ENCODE measurements around the gene LRRC2.

LRRC2 gene

DNA sequence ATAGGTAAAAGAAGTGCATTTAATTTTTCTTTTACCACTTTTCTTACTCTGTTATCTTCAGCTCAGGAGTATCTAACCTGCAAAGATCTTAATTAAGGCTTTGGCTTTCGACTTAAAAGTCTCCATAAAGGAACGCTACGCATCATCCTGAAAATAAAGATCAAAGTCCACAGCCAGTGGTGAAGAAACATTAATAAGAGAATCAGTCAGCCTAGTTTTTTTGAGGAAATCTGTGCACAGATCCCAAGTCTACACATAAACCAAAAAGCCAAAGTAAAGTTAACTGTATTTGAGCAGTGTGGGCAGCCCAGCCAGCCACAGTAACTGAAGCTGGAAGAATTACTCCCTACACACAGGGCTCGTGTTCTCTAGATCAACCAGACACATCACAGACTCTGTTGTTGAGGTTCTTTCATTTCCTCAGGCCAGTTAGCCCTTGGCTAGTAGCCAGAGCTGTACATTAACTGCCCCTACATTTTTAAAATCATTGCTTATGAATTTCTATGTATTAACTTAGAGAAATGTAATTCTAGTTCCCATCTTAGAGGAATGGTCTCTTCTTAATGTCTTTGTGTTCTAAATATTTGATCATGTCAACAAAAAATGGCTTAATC is 6.9 kb downstream of the LRRC2 start:
- CTCF ChIA-PET, result interaction anchor here (0.7 to 7.1 kb wide), 21 partner anchors 9 to 116 kb away, joined by 3 to 134 read pairs (median 7); partner anchors contain the start of gene RTP3
- POLR2A ChIA-PET, result no interaction called here
- TF ChIP-seq, protein P1, sequence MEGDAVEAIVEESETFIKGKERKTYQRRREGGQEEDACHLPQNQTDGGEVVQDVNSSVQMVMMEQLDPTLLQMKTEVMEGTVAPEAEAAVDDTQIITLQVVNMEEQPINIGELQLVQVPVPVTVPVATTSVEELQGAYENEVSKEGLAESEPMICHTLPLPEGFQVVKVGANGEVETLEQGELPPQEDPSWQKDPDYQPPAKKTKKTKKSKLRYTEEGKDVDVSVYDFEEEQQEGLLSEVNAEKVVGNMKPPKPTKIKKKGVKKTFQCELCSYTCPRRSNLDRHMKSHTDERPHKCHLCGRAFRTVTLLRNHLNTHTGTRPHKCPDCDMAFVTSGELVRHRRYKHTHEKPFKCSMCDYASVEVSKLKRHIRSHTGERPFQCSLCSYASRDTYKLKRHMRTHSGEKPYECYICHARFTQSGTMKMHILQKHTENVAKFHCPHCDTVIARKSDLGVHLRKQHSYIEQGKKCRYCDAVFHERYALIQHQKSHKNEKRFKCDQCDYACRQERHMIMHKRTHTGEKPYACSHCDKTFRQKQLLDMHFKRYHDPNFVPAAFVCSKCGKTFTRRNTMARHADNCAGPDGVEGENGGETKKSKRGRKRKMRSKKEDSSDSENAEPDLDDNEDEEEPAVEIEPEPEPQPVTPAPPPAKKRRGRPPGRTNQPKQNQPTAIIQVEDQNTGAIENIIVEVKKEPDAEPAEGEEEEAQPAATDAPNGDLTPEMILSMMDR (IDR thresholded peaks at IDR 0.05; ENCODE audit: control extremely low read depth, extremely low read depth, low read depth, missing control alignments), result no peak
- DNase-seq (ENCODE audit: extremely low spot score), result no peak

DNA sequence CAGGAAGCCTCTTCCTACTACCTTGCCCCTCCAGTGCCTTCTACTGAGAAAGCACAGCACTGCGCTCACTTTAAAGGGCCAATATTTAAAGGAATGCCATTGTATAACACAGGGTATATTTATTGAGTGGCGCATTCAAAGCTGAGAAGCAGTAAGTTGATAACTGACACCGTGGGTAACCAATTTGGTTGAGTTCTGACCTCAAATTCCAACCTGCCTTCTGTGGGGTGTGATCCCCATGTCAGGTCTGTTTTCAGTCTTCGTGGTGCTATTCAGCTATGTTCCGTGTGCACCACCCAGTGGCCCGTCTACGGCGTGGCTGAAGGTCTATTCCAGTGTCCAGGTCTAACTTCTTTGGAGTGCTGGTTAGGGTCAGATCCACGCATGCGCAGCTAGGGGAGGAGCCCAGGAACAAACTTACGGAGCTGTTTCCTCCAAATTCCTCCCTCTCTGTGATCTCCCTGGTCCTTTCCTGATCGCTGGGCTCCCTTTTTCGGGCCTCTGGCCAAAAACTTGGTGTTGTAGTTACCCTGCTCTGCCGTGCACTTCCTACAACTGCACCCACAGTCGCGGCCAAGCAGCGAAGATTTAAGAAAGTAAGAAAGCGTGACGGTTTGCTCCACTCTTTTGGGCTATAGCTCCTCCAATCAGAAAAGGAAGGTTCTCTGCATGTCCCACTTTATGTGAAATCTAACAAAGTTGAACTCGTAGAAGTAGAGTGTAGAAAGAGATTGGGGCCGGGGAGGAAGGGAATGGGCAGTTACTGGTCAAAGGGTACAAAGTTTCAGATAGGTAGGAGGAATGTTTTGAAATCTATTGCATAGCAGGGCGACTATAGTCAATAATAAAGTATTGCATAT is 7.7 kb downstream of the LRRC2 start:
- DNase-seq (ENCODE audit: extremely low spot score), result peak; percentile 82
- CTCF ChIA-PET, result interaction anchor here (0.7 to 7.1 kb wide), 31 partner anchors 9 to 116 kb away, joined by 3 to 134 read pairs (median 4); partner anchors contain the start of gene RTP3
- TF ChIP-seq, protein P1 (IDR thresholded peaks at IDR 0.05; ENCODE audit: control extremely low read depth, extremely low read depth, low read depth, missing control alignments), result peak; percentile 88
- POLR2A ChIA-PET, result no interaction called here

DNA sequence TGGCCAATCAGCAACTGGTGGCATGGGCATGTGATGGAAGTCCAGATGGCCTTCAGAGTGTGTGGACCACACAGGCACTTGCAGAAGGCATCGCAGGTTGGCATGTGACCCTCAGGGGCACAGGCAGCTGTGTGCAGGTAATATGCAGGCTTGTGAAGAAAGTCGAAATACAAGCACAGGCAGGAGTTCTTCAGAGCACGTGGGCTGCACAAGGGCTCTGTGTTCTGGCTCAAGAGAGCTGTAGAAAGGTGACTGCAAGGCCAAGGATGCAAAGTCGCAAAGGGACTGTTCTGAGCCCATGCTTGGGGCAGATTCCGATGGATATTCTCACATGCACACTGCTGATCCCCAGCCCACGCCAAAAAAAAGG is 8.3 kb downstream of the LRRC2 start:
- DNase-seq (ENCODE audit: extremely low spot score), result no peak
- TF ChIP-seq, protein P1 (IDR thresholded peaks at IDR 0.05; ENCODE audit: control extremely low read depth, extremely low read depth, low read depth, missing control alignments), result no peak
- ChIA-PET CTCF (interaction anchor here (0.7 to 7.1 kb wide), 26 partner anchors 8 to 115 kb away, joined by 3 to 134 read pairs (median 5); partner anchors contain the start of gene RTP3), POLR2A (no interaction called here)

DNA sequence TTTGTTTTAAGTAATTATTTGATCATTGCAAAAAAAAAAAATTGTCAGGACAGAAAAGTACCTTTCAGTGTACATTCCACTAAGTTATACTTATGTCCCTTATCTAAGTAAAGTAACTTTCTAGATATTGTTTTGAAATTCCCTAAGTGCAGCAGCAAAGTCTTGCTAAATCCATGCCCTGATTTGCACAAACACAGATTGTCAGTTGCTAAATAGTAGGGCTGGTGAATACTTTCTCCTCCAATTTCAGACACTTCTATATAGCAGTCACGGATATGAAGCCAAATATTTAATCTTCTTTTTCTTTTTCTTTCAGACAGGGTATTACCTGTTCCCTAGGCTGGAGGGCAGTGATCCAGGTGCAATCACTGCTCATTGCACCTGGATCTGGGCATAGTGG is 12.9 kb downstream of the LRRC2 start:
- CTCF ChIA-PET, result interaction anchor here (1.0 to 3.1 kb wide), 2 partner anchors 10 to 65 kb away, joined by 3 to 28 read pairs; no protein-coding TSS in a partner anchor
- no peak for DNase-seq (ENCODE audit: extremely low spot score)
- TF ChIP-seq, protein P1 (IDR thresholded peaks at IDR 0.05; ENCODE audit: control extremely low read depth, extremely low read depth, low read depth, missing control alignments), result no peak
- POLR2A ChIA-PET, result no interaction called here

DNA sequence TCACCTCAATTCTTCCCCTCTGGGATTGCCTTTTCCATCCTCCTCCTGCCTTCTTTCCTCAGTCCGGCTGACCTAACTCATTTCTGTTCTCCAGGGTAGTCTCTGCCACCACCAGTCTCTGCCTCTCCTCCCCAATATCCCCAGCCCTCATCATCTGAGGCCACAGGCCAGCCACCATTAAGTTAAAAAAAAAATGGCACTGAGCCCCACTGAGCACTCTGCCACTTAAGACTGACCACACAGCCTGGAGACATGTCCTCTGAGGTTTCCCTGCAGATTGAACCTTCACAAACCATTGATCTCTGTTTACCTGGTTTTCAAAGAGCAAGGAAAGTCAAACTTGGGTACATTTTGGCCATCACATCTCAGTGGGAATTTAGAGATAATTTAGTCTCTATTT is 13.6 kb downstream of the LRRC2 start:
- TF ChIP-seq, protein P1 (IDR thresholded peaks at IDR 0.05; ENCODE audit: control extremely low read depth, extremely low read depth, low read depth, missing control alignments), result no peak
- ChIA-PET POLR2A (no interaction called here), CTCF (interaction anchor here (1.0 to 3.1 kb wide), 2 partner anchors 10 to 64 kb away, joined by 3 to 28 read pairs; no protein-coding TSS in a partner anchor)

DNA sequence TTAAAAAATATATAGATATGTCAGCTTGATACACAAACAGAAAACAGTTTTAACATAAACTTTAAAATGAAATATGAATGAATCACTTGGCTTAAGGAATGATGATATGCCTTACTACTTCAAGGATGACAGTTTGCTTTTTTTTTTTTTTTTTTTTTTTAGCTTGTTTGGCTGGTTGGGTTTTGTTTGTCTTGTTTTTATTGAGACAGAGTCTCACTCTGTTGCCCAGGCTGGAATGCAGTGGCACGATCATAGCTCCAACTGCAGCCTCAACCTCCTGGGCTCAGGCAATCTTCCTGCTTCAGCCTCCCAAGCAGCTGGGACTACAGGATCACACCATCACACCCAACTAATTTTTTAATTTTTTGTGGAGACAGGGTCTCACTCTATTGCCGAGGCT is 14.5 kb downstream of the LRRC2 start:
- no peak for DNase-seq (ENCODE audit: extremely low spot score)
- ChIA-PET CTCF (interaction anchor here (0.9 to 3.1 kb wide), 3 partner anchors 56 to 78 kb away, joined by 3 to 28 read pairs (median 4); no protein-coding TSS in a partner anchor), POLR2A (interaction anchor here (0.6 kb wide), 1 partner anchor 50 kb away, joined by 6 read pairs; no protein-coding TSS in a partner anchor)
- TF ChIP-seq, protein P1 (IDR thresholded peaks at IDR 0.05; ENCODE audit: control extremely low read depth, extremely low read depth, low read depth, missing control alignments), result no peak

More for the DNA sequence above, 13.6 kb downstream of the LRRC2 start:
- no peak for DNase-seq (ENCODE audit: extremely low spot score)

Data from GM10248 (cell line).